ENCODE results near the gene ITGAV.

- TF ChIP-seq POLR2AphosphoS5 (IDR thresholded peaks at IDR 0.05) = no peak
- no peak for TF ChIP-seq POLR2A (IDR thresholded peaks at IDR 0.05)
Observed at GRCh38 chr2:186617771-186618170, 27.9 kb downstream of the ITGAV start.
